NCI-H345 (cell line): Measurements from ENCODE around the gene TNFSF8.
A peak's percentile ranks its signal among the peaks of the same experiment; 100 is the strongest.

ENCODE experiments used
- DNase-seq: peaks from one replicate; lab custom pipeline; 2025; lab: John Stamatoyannopoulos, UW

TNFSF8 gene

DNA sequence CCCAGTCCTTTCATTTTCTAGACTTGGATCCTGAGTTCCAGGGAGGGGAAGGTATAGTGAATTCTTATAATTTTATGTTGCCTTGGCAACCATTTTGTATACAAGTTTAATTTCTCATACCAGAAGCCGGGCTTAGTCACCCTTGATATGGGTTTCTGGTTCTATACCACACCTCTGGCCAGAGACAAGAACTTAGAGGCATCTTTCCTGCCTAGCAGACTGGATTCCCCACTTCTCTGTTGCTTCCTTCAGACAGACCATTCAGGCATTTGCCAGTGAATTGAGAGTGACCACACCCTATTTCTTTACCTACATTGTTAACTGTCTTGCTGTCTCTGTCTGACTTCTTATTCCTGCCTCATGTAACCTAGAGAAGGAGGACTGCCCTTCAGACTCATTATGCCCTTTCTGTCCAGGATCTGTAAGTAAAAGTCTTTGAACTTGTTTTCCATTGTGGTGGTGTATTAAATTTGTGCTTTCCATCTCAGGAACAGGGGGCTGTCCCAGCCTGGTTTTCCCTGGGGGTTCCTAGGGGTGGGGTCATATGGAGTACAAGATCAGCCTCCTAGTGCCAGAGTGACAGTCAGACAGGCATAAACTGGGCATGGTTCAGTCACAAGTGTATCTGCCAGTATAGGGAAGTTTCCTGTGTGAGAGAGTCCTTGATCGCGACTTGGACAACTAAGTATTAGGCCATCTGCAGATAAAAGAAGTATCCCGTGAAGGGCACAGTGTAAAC, 27.4 kb downstream of the TNFSF8 start:
- DNase-seq = no peak

DNA sequence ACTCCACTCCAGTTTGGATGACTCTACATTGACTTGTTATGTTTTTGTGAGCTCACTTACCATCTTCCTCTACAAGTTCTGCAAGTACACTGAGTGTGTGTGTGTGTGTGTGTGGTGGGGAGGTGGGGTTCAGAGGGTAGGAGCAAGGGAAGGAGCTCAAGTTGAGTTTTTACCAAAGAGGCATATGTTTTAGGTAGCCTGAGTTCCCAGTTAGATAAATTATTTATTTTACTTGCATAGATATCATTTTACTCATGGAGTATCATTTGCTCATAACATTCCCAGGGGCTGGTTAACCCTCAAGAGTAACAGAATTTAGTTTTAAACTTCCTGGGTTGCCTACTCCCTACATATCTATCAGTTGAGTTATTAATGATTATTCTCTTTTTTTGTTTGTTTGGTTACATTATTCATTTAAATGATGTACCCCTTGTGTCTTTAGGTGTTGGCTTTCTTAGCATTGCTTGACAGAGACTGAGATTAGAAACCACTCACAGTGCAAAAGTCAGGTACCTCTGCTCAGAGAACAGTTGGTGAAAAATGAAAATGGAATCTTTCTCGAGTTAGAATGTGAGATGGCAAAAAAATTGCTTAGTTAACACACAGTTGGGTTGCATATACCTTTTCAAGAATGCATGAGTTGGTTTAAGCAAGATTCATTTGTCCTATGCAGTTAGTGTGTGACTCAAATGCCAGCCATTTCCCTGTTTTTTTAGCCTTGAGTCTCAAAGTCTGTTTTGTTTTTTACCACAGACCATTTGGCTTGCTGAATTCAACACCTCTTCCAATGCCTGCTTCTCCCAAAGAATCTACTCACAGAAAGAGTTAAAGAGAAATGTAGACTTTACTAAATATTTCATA, 29.2 kb downstream of the TNFSF8 start:
- no peak for DNase-seq

DNA sequence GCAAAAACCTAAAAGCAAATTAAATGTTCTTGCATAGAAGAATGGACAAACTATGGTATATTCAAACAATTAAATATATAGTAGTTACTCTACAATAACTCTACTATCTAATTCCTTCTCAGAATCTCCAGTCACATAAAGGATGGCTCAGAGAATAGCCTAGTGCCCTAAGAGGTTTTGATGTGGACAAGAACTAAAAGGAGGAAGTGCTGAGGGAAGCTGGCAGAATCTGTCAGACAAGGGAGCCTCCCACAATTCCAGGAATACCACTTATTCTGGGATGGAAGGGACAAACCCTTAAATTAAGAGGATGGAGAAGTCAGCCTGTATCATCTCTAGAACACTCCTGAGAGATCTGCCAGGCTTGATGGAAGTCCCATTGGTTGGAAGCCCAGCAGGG, 30.4 kb downstream of the TNFSF8 start:
- no peak for DNase-seq

DNA sequence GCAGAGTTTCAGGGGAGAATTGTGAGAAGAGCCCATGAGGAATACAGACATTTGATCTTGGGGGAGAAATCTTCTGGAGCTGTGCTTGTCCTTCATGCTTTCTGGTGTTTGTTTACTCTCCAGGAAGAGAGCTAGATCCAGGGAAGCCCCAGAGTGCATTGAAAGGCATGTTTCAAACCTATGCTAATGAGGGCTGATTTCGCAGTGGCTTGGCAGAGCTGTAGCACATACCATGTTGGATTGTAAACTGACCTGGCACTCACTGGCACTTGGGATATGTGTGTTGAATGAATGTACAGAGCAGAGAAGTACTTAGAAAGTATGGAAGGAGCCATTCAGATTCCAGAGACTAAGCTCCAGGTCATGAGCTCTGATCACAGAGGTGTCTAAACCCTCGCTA, 30.9 kb downstream of the TNFSF8 start:
- peak; percentile 29 for DNase-seq

DNA sequence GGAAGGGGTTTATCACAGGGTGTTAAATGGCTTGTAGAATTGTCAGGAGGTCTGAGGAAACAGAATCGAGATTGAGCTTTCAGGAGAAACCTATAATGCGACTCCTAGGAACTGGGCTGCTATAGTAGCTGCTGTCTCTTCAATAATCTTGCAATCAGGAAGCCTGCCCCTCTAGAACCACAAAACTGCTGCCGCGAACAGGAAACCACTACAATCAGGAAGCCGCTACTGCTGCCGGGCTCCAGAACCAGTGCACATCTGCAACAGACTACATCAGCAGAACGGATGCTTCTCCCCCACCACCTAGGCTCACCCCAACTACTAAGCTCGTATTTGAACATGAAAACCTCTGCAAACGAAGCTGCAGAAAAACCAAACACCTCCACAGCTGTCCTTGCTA, 31.6 kb downstream of the TNFSF8 start:
- no peak for DNase-seq

DNA sequence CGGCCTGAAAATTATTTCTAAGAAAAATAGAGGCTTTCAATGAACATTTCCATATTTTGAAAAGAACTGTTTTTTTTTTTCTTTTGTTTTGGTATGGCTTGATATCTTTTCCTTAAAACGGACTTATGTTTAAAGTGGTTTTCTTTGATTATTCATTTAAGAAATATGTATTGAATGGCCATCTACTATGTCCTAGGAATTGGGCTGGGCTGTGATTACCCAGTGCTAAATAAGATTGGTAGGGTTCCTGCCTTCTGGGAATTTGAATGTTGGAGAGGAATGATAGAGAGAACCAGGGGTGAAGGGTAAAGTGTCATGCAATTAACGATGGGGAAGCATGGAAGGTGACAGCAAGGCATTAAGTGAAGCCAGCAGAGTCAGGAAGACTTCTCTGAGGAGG, 33.2 kb downstream of the TNFSF8 start:
- DNase-seq = no peak

DNA sequence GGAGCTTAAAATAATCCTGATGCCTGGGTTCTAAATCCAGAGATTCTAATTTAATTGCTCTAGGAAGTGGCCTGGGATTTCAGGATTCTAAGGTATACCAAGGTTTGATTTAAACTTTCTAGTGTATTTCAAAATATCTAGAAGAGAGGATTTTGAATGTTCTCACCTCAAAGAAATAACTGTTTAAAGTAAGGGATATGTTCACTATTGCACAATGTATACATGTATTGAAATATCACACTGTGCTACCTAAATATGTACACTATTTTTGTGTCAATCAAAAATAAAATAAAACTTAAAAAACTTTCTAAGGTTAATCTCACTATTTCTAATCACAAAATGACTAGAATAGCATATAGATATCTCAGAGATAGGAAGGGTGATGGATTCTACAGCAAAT, 34.0 kb downstream of the TNFSF8 start:
- DNase-seq = no peak

DNA sequence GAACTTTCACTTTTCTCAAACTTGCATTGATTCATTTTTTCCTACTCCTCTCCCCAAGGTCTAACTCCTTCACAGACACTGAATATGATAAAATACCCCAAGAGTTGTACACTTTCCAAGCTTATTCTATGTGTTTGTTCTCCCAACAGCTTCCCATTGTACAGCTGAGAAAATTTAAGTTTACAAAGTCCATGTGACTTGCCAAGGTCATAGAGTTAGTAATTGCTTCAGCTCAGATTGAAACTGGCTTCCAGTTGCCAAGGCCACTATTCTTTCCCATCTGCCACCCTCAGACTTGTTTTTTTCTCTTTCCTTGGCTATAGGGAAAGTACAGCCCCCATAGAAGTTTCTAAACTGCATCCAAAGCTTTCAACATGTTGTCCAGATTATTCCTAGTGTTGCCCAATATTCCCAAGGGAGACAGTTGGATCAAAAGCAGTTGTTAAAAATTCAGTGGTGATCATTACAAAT, 34.8 kb downstream of the TNFSF8 start:
- DNase-seq = no peak

DNA sequence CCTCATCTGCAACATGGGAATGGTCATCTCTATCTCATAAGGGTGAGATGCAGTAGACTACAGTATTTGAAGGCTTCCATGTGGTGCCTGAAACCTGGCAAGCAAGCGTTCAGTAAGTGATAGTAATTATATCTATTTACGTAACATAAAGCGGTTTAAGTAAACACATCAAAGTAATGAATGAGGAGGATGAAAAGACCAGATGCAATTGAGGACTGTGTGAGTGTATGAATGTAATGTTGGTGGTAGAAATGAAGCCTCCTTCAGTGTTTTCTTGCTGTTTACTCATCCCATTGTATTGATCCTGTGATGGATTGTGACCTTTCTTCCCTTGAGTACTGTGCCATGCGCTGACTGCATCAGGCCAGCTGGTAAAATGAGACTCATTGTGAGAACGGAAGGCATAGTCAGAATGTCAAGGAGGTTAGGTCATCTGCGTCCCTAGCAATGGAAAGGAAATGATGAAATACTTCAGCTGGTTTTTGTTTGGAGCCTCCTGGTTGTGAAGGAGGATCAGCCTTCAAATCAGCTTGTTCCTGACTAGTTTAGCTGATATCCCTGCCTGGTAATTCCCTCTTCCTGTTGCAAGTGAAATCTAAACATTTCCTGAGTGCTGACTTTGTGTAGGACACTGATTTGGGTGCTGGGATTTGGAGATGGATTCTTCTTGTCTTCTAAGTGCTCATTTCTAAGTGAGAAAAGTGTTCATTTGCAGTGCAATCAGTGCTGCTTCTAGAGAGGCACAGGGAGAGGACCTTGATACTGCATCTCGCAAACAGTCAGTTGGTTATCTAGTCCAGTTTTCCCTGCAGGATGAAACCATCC, 35.6 kb downstream of the TNFSF8 start:
- peak; percentile 69 for DNase-seq

DNA sequence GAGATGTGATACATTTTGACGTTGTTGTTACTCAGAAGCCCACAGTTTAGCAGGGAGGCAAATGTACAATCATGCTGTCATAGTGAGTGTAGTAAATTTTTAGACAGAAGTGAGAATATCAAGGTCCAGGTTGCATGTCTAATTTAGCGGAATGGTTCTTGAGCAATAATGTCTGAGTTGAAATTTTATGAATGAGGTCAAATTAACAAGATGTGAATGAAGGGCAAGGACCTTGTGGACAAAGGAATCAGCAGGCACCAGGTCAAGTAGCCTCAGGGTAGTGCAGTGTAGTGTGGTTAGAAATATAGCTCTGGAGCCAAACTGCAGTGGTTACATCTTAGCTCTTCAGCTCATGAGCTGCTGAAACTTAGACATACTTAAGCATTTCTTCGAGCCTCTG, 36.2 kb downstream of the TNFSF8 start:
- no peak for DNase-seq

DNA sequence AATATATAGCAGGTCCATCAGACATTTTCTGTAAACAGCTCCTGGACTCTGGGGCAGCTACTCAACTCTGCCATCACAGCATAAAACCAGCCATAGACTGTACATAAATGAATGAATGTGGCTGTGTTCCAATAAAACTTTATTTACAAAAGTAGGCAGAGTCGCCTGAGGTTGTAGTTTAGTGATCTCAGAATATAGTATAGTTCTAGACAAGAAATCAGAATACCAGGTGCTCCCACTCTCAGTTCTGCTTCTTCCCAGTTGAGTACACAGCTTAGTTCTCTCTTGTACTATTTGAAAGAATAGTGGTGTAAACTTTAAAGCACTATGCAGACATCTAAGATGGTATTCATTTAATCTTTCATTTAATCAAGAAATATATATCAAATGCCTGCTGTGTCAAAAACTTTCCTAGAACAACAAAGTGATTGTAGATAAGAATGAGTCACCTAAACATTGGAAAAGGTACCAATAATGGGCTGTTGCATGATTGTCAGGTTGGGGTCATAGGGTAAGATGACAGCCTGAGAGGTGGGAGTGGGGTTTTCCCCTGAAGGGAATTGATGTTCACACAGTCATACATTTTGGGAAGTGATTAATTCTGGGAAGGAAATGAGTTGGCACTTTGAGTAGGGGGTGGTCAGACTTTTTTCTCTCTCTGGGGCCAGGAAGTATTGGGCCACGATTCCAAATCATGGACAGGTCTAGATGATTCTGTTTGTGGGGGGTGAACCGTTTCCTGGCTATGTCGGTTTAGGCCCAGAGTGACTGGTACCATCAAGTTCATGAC, 37.0 kb downstream of the TNFSF8 start:
- DNase-seq = no peak

DNA sequence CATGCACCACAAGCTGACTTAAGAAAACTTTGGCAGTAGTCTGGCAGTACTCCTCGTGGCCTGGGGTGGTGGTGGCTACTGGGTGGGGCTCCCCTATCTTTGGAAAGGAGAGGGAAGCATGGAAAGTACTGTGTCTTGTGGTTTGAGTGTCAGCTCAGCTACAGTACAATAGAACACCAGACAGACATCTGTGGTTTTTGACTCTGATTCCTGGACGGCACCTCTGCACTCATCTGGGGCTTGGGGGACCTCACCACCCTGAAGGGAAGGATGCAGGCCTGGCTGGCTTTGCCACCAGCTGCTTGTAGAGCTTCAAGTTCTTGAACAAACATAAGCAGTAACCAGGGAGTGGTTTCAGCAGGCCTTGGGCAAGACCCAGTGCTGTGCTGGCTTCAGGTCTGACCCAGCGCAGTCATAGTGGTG, 40.6 kb downstream of the TNFSF8 start:
- peak; percentile 11 for DNase-seq

DNA sequence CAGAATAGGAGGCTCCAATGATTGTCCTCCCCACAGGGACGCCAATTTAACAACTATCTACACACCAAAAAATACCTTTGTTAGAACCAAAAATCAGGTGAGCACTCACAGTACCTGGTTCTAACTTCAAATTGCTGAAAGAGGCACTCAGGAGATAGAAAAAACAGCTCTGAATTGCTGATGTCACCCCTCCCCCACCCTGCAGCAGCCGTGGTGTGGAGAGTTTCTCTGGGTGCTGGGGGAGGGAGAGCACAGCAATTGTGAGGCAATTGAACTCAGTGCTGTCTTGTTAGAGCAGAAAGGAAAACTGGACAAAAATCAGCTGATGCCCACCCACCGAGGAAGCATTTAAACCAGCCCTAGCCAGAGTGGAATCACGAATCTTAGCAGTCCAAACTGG, 41.8 kb downstream of the TNFSF8 start:
- DNase-seq = no peak

DNA sequence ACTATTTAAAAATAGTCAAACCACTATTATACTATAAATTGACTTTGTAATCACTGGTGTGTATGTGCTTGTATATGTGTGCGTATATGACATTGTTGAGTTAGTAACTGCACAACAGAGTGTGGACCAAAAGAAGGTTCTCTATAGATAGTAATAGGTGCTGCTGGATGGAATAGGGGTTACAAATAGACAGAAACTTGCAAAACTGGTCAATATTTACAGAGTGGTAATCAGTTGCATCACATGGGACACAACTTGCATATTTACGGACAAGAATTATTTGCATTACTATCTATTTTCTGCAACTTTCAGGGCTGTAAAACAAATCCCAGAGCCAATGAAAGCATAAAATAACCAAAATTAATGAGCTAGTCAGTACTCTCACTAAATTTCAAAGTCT, 42.4 kb downstream of the TNFSF8 start:
- DNase-seq = no peak

DNA sequence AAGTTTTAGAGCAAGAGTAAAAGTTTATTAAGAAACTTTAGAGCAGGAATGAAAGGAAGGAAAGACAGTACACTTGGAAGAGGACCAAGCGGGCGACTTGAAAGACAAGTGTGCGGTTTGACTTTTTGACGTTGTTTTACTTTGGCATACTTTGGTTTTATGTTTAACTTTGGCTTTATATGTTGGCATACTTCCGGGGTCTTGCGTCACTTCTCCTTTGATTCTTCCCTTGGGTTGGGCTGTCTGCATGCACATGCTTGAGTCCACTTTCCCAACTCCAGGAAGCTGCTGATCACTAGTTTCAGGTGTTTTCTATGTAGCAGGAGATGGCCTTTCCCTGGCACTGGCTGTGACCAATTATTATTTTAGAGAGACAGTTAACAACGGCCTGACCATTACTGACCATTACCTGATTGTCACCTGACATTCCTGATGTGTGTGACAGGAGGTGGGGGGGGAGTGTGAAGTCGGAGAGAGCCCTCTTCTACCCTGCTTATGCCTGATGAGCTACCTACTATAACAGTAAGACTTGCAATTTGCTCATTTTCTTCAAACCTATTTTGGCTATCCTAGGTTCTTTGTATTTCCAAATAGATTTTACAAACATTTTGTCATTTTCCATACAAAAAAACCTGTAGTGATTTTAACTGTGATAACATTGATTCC, 45.5 kb downstream of the TNFSF8 start:
- no peak for DNase-seq

DNA sequence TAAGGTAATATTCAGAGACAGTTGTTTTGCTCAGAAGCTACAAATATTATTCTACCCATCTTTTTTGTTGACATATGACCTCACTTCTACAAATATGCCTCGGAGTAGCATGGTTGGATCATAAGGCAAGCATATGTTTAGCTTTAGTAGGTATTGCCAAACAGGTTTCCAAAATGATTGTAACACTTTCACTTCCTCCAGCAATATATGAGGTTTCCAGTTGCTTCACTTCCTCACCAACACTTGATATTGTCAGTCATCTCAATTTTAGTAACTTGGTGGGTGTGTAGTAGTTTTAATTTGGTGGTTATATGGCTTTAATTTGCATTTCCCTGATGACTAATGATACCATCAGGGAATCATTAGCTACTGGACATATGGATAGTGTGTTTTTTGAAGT, 46.7 kb downstream of the TNFSF8 start:
- no peak for DNase-seq

DNA sequence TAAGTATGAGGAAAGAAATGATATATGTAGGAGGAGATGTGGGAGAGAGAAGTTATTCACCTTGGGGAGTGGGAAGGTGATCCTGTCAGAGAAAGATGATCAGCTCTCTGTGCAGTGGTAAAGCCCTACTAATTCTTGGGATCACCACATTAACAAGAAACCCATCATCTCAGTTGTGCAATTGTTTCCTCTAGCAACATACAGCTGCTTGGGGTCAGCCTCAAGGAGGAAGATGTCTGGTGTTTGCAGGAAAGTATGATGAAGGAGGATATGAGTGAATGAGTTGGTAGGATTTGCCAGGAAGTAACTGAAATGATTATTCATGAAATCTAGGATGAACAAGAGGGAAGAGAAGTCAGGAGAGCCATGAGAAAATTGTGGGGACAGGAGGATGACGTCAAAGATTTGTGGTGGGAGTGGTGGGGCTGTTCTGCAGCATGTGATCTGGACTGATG, 50.1 kb downstream of the TNFSF8 start:
- DNase-seq = no peak

DNA sequence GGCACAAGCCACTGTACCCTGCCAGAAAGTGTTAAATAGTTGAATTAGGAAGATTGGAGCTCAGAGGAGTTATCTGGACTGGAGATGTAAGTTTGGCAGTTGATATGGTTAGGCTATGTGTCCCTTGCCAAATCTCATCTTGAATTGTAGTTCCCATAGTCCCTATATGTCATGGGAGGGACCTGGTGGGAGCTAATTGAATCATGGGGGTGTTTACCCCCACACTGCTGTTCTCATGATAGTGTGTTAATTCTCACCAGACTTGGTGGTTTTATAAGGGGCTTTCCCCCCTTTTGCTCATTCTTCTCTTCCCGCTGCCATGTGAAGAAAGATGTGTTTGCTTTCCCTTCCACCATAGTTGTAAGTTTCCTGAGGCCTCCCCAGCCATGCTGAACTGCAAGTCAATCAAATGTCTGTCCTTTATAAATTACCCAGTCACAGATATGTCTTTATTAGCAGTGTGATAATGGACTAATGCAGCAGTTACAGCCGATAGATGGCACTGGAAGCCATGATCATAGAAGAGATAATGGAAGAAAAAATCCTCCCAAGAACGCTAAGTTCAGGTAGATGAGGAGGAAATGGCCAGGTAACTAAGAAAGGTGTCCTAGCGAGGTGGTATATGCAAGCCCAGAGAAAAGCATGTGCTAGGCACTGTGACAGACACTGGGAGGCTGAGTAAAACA, 51.4 kb downstream of the TNFSF8 start:
- no peak for DNase-seq

DNA sequence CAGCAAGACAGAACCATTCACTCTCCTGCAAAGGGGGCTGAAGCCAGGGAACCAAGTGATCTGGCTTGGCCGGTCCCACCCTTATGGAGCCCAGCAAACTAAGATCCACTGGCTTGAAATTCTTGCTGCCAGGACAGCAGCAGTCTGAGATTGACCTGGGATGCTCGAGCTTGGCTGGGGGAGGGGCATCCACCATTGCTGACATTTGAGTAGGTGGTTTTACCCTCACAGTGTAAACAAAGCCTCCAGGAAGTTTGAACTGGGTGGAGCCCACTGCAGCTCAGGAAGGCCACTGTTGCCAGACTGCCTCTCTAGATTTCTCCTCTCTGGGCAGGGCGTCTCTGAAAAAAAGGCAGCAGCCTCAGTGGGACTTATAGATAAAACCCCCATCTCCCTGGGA, 60.5 kb downstream of the TNFSF8 start:
- DNase-seq = no peak

DNA sequence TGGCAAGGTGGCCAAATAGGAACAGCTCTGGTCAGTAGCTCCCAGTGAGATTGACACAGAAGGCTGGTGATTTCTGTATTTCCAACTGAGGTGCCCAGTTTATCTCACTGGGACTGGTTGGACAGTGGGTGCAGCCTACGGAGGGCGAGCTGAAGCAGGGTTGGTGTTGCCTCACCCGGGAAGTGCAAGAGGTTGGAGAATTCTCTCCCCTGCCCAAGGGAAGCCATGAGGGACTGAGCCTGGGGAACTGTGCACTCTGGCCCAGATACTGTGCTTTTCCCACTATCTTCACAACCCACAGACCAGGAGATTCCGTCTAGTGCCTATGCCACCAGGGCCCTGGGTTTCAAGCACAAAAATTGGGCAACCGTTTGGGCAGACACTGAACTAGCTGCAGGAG, 61.0 kb downstream of the TNFSF8 start:
- no peak for DNase-seq
